ENCODE results near the gene CHML. TPM values are rescaled to one million over a fixed set of nuclear protein-coding genes. Genes with fewer than 3 reads are reported as not detected.

CHML gene
- total RNA-seq, 1 donor from 2014 or later = 35.2 TPM

DNA sequence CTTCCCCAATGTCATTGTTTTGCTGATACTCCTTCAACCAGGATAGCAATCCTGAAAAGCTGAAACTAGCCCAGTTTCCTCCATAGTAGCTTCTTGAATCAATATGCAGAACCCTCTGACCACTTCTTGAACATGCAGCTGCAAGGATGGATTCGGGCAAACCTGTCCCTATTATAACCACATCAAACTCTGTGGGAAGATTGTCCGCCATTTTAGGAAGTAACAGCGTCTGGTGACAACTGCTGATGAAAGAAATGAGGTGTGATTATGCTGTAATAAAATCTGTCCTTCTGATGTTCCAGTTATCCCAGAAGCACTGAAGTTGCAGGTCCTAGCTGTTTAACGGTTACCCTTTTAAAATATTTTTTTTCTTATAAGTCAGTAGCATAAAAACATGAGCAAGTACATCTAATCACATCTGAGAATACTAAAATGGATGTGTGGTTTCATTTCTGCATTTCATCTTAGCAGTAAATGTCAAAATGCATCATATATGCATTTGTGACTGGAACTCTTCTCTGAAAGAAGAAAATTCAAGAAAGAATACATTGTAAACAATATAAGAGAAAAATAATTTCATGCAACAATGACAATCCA is 4.5 kb downstream of the CHML start:
- Mint-ChIP-seq H3K9me3 (no peaks in the 10 kb centered on the region), H3K4me3 (peak overlapping the region; percentile 65), H3K27me3 (no peaks in the 10 kb centered on the region), H3K4me1 (peaks cover 70% of the 10 kb centered on the region), H3K27ac (peak overlapping the region; percentile 83), H3K36me3 (ENCODE audit: low read depth) (peaks cover 46% of the 10 kb centered on the region)
- DNase-seq (no peak), ATAC-seq (ENCODE audit: low read depth) (no peak)
- TF ChIP-seq, protein P1, sequence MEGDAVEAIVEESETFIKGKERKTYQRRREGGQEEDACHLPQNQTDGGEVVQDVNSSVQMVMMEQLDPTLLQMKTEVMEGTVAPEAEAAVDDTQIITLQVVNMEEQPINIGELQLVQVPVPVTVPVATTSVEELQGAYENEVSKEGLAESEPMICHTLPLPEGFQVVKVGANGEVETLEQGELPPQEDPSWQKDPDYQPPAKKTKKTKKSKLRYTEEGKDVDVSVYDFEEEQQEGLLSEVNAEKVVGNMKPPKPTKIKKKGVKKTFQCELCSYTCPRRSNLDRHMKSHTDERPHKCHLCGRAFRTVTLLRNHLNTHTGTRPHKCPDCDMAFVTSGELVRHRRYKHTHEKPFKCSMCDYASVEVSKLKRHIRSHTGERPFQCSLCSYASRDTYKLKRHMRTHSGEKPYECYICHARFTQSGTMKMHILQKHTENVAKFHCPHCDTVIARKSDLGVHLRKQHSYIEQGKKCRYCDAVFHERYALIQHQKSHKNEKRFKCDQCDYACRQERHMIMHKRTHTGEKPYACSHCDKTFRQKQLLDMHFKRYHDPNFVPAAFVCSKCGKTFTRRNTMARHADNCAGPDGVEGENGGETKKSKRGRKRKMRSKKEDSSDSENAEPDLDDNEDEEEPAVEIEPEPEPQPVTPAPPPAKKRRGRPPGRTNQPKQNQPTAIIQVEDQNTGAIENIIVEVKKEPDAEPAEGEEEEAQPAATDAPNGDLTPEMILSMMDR (IDR thresholded peaks at IDR 0.05) = no peak
- intact Hi-C loops (cut with micrococcal nuclease) = loop anchor here (5.0 kb wide), 2 partner anchors 33 to 1622 kb away; partner anchors contain the start of genes CEP170 and SDCCAG8
- ChIA-PET CTCF (interaction anchor here (1.4 kb wide), 1 partner anchor 25 kb away, joined by 7 read pairs; no protein-coding TSS in a partner anchor), POLR2A (interaction anchor here (1.2 to 1.6 kb wide), 2 partner anchors 25 to 116 kb away, joined by 3 read pairs; partner anchors contain the start of gene FH)

GRCh38 chr1:241632987-241633386 is 7.2 kb downstream of the CHML start:
- intact Hi-C loops (cut with micrococcal nuclease) = no loop called here
- ChIA-PET CTCF (interaction anchor here (1.8 kb wide), 1 partner anchor 22 kb away, joined by 8 read pairs; no protein-coding TSS in a partner anchor), POLR2A (no interaction called here)
- H3K4me3 Mint-ChIP-seq = no peak overlapping the region
- TF ChIP-seq, protein P1 (IDR thresholded peaks at IDR 0.05) = no peak
- H3K27me3 Mint-ChIP-seq = no peaks in the 10 kb centered on the region
- H3K9me3 Mint-ChIP-seq = no peaks in the 10 kb centered on the region
- no peak for ATAC-seq (ENCODE audit: low read depth)
- DNase-seq = no peak
- H3K27ac Mint-ChIP-seq = no peak overlapping the region
- H3K36me3 Mint-ChIP-seq (ENCODE audit: low read depth) = peaks cover 36% of the 10 kb centered on the region
- peaks cover 76% of the 10 kb centered on the region for H3K4me1 Mint-ChIP-seq

- intact Hi-C loops (cut with micrococcal nuclease) = no loop called here
- POLR2A ChIA-PET = interaction anchor here (0.5 kb wide), 1 partner anchor 103 kb away, joined by 3 read pairs; no protein-coding TSS in a partner anchor
- Mint-ChIP-seq H3K9me3 (no peaks in the 10 kb centered on the region), H3K4me3 (no peak overlapping the region), H3K27me3 (no peaks in the 10 kb centered on the region), H3K27ac (no peak overlapping the region), H3K36me3 (ENCODE audit: low read depth) (peaks cover 36% of the 10 kb centered on the region), H3K4me1 (peaks cover 72% of the 10 kb centered on the region)
- CTCF ChIA-PET = no interaction called here
- ATAC-seq (ENCODE audit: low read depth) (no peak), DNase-seq (no peak)
- TF ChIP-seq, protein P1 (IDR thresholded peaks at IDR 0.05) = no peak
Measured at GRCh38 chr1:241631674-241632073, 8.5 kb downstream of the CHML start.

DNA sequence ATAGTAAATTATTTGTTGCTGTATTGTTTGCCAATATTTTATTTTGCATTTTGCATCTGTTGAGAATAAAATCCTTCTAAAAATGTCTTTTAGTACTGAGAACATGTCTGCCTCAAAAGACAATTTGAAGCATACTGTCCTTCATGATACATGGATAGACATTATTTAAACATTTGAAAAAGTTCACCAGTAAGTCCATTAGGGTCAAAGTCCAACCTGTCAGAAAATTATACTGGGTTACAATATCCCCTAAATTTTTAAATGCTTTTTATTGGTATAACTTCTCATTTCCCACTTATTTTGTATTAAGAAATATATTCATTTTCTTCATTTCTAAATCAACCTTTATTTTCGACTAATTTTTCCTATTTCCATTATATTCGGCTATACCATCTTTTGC is 9.3 kb downstream of the CHML start:
- TF ChIP-seq, protein P1 (IDR thresholded peaks at IDR 0.05) = no peak
- DNase-seq (no peak), ATAC-seq (ENCODE audit: low read depth) (no peak)
- CTCF ChIA-PET = no interaction called here
- intact Hi-C loops (cut with micrococcal nuclease) = no loop called here
- H3K27me3 Mint-ChIP-seq = no peaks in the 10 kb centered on the region
- H3K27ac Mint-ChIP-seq = no peak overlapping the region
- POLR2A ChIA-PET = no interaction called here
- H3K4me1 Mint-ChIP-seq = peaks cover 68% of the 10 kb centered on the region
- H3K9me3 Mint-ChIP-seq = no peaks in the 10 kb centered on the region
- H3K36me3 Mint-ChIP-seq (ENCODE audit: low read depth) = peaks cover 37% of the 10 kb centered on the region
- H3K4me3 Mint-ChIP-seq = no peak overlapping the region

GRCh38 chr1:241630476-241630875 is 9.7 kb downstream of the CHML start:
- POLR2A ChIA-PET = interaction anchor here (1.0 to 1.9 kb wide), 2 partner anchors 9 to 98 kb away, joined by 3 to 4 read pairs; partner anchors contain the start of gene KMO
- DNase-seq = no peak
- Mint-ChIP-seq H3K9me3 (no peaks in the 10 kb centered on the region), H3K27ac (no peak overlapping the region), H3K4me3 (no peak overlapping the region), H3K4me1 (peaks cover 63% of the 10 kb centered on the region), H3K27me3 (no peaks in the 10 kb centered on the region), H3K36me3 (ENCODE audit: low read depth) (peaks cover 39% of the 10 kb centered on the region)
- CTCF ChIA-PET = interaction anchor here (1.2 to 2.0 kb wide), 2 partner anchors 19 to 79 kb away, joined by 3 to 7 read pairs; no protein-coding TSS in a partner anchor
- TF ChIP-seq, protein P1 (IDR thresholded peaks at IDR 0.05) = no peak
- ATAC-seq (ENCODE audit: low read depth) = no peak
- intact Hi-C loops (cut with micrococcal nuclease) = no loop called here

All from activated B cell treated with CpG ODN at 0.5 μM for 24 hours (primary cell).